CD4-positive, alpha-beta T cell treated with Interferon gamma for 1 hour (primary cell): Measurements from ENCODE around the gene CEMIP.

Experiments used
- DNase-seq: peaks from one replicate; pipeline ENCODE4 v3.0.0-alpha.2; 2020

Gene CEMIP

GRCh38 chr15:80902298-80902801, 123.2 kb downstream of the CEMIP start:
- no peak for DNase-seq

- no peak for DNase-seq
Measured at GRCh38 chr15:80904998-80905397, 125.8 kb downstream of the CEMIP start.

GRCh38 chr15:80906159-80906766, 127.1 kb downstream of the CEMIP start:
- no peak for DNase-seq

- no peak for DNase-seq
Measured at GRCh38 chr15:80911821-80912220, 132.7 kb downstream of the CEMIP start.

GRCh38 chr15:80912673-80913072, 133.5 kb downstream of the CEMIP start:
- DNase-seq = no peak

- DNase-seq = no peak
Measured at GRCh38 chr15:80913541-80913940, 134.4 kb downstream of the CEMIP start.

- DNase-seq = no peak
Measured at GRCh38 chr15:80915472-80915871, 136.3 kb downstream of the CEMIP start.

- no peak for DNase-seq
Measured at GRCh38 chr15:80916056-80916455, 136.9 kb downstream of the CEMIP start.

GRCh38 chr15:80918196-80918783, 139.1 kb downstream of the CEMIP start:
- no peak for DNase-seq

GRCh38 chr15:80920271-80920699, 141.1 kb downstream of the CEMIP start:
- DNase-seq = no peak

- no peak for DNase-seq
Measured at GRCh38 chr15:80921736-80922410, 142.7 kb downstream of the CEMIP start.

- DNase-seq = no peak
Measured at GRCh38 chr15:80923668-80924067, 144.5 kb downstream of the CEMIP start.

GRCh38 chr15:80924278-80924677, 145.1 kb downstream of the CEMIP start:
- DNase-seq = no peak

GRCh38 chr15:80925597-80926059, 146.5 kb downstream of the CEMIP start:
- no peak for DNase-seq

GRCh38 chr15:80926126-80926525, 147.0 kb downstream of the CEMIP start:
- DNase-seq = no peak

- no peak for DNase-seq
Measured at GRCh38 chr15:80929225-80929624, 150.1 kb downstream of the CEMIP start.

GRCh38 chr15:80929689-80930088, 150.5 kb downstream of the CEMIP start:
- no peak for DNase-seq

- no peak for DNase-seq
Measured at GRCh38 chr15:80931191-80931590, 152.0 kb downstream of the CEMIP start.

- DNase-seq = no peak
Measured at GRCh38 chr15:80931721-80932512, 152.7 kb downstream of the CEMIP start.

GRCh38 chr15:80932513-80932815, 153.3 kb downstream of the CEMIP start:
- no peak for DNase-seq

- DNase-seq = no peak
Measured at GRCh38 chr15:80932989-80933388, 153.8 kb downstream of the CEMIP start.

GRCh38 chr15:80934761-80935221, 155.6 kb downstream of the CEMIP start:
- DNase-seq = no peak
